Endodermal cell (in vitro differentiated cells): Measurements from ENCODE around the gene KCNJ1. TPM values are rescaled to one million over a fixed set of nuclear protein-coding genes. Genes with fewer than 3 reads are reported as not detected.

Experiments used
- DNase-seq: peaks from one replicate; pipeline ENCODE4 v3.0.0-alpha.2; 2017
- H3K27ac ChIP-seq: 2 replicates; pipeline ENCODE4 v1.5.1; 2013; ENCODE audit warnings: mild to moderate bottlenecking, low read depth, low read length, moderate library complexity
- H3K27me3 ChIP-seq: 2 replicates; pipeline ENCODE4 v1.6.1; 2013; ENCODE audit warnings: mild to moderate bottlenecking, low read length, moderate library complexity; ENCODE audit not compliant: insufficient read depth, control insufficient read depth, poor library complexity, severe bottlenecking
- H3K36me3 ChIP-seq: 2 replicates; pipeline ENCODE4 v1.7.0; 2013; ENCODE audit warnings: mild to moderate bottlenecking, low read length, moderate library complexity; ENCODE audit not compliant: control insufficient read depth, insufficient read depth
- H3K4me1 ChIP-seq: one replicate; pipeline ENCODE4 v1.7.0; 2013; ENCODE audit warnings: low read length; ENCODE audit not compliant: control insufficient read depth, insufficient read depth
- H3K4me3 ChIP-seq: 2 replicates; pipeline ENCODE4 v1.5.1; 2013; ENCODE audit warnings: mild to moderate bottlenecking, low read length, moderate library complexity
- H3K9ac ChIP-seq: 2 replicates; pipeline ENCODE4 v1.6.1; 2013; ENCODE audit warnings: mild to moderate bottlenecking, low read length, moderate library complexity; ENCODE audit not compliant: poor library complexity, severe bottlenecking; ENCODE audit errors: extremely low read depth
- H3K9me3 ChIP-seq: 2 replicates; pipeline ENCODE4 v1.6.1; 2013; ENCODE audit warnings: mild to moderate bottlenecking, low read length, moderate library complexity; ENCODE audit not compliant: control insufficient read depth
- H3K27ac Mint-ChIP-seq: 2 replicates; pipeline ENCODE4 v1.8.0; 2020; ENCODE audit warnings: mixed read lengths
- H3K27me3 Mint-ChIP-seq: 2 replicates; pipeline ENCODE4 v1.8.0; 2021; ENCODE audit warnings: mild to moderate bottlenecking, mixed read lengths; ENCODE audit not compliant: insufficient read depth
- H3K36me3 Mint-ChIP-seq: 2 replicates; pipeline ENCODE4 v1.8.0; 2020; ENCODE audit warnings: low read depth, mixed read lengths
- H3K4me1 Mint-ChIP-seq: 2 replicates; pipeline ENCODE4 v1.8.0; 2020; ENCODE audit warnings: mixed read lengths
- H3K4me3 Mint-ChIP-seq: 2 replicates; pipeline ENCODE4 v1.8.0; 2020; ENCODE audit warnings: mild to moderate bottlenecking, moderate library complexity, mixed read lengths
- H3K9me3 Mint-ChIP-seq: 2 replicates; pipeline ENCODE4 v1.8.0; 2020; ENCODE audit warnings: mild to moderate bottlenecking, mixed read lengths
- CTCF ChIP-seq: fragments of 200-600 bp; sonication (generic); conservative IDR thresholded peaks from 2 replicates; pipeline ENCODE4 v1.5.0; 2021; ENCODE audit warnings: antibody characterized with exemption, mild to moderate bottlenecking
- WGBS, 2 experiments: methylation state at CpG; one replicate each; pipeline versions ENCODE4 v1.1.5 to v1.1.7; 2013; ENCODE audit warnings: missing lambda C conversion rate in 2 of 2, mixed read lengths in 1 of 2; ENCODE audit not compliant: insufficient coverage in 1 of 2, insufficient read length in 1 of 2; 5-methylcytosine and 5-hydroxymethylcytosine counted together
- total RNA-seq, 2 donors: library from RNA; stranded (reverse); fragmentation: NEBNext Ultra II Directional in 1 of 2; extraction: Animal tissue kit (Norgen Biotek cat#: 25700) in 1 of 2; gene quantifications; 2 replicates in 1 of 2; 3 replicates in 1 of 2; pipeline ENCODE4 v1.2.1, GENCODE V29; 2021

Gene KCNJ1
- total RNA-seq, 2 donors from 2014 or later: not detected

GRCh38 chr11:128882451-128882850 is 15.4 kb upstream of the KCNJ1 start:
- 87 to 93% methylated on average over 4 to 5 of the region's 5 CpGs for WGBS, 2 experiments
- no peak overlapping the region for H3K27ac Mint-ChIP-seq
- peaks cover 16% of the 10 kb centered on the region for H3K4me1 ChIP-seq
- no peak overlapping the region for H3K4me3 ChIP-seq
- H3K9me3 Mint-ChIP-seq: no peaks in the 10 kb centered on the region
- H3K9me3 ChIP-seq: no peaks in the 10 kb centered on the region
- no peak for TF ChIP-seq CTCF
- H3K27me3 Mint-ChIP-seq: peaks cover 15% of the 10 kb centered on the region
- no peak overlapping the region for H3K4me3 Mint-ChIP-seq
- H3K27me3 ChIP-seq: peaks cover 9% of the 10 kb centered on the region
- no peak overlapping the region for H3K9ac ChIP-seq
- no peaks in the 10 kb centered on the region for H3K36me3 Mint-ChIP-seq
- no peak for DNase-seq
- H3K36me3 ChIP-seq: no peaks in the 10 kb centered on the region
- peaks cover 27% of the 10 kb centered on the region for H3K4me1 Mint-ChIP-seq
- H3K27ac ChIP-seq: no peak overlapping the region

GRCh38 chr11:128881221-128881620 is 14.1 kb upstream of the KCNJ1 start:
- Mint-ChIP-seq H3K4me1 (peaks cover 16% of the 10 kb centered on the region), H3K27me3 (peaks cover 20% of the 10 kb centered on the region), H3K9me3 (no peaks in the 10 kb centered on the region), H3K36me3 (no peaks in the 10 kb centered on the region), H3K27ac (no peak overlapping the region), H3K4me3 (no peak overlapping the region)
- H3K9ac ChIP-seq: no peak overlapping the region
- no peaks in the 10 kb centered on the region for H3K9me3 ChIP-seq
- H3K4me3 ChIP-seq: no peak overlapping the region
- 94 to 95% methylated on average over 7 to 8 of the region's 8 CpGs for whole genome bisulfite sequencing, 2 experiments
- no peak overlapping the region for H3K27ac ChIP-seq
- no peak for DNase-seq
- no peak for TF ChIP-seq CTCF
- no peaks in the 10 kb centered on the region for H3K36me3 ChIP-seq
- H3K4me1 ChIP-seq: peaks cover 7% of the 10 kb centered on the region
- peaks cover 9% of the 10 kb centered on the region for H3K27me3 ChIP-seq

- H3K9me3 Mint-ChIP-seq: no peaks in the 10 kb centered on the region
- TF ChIP-seq CTCF: no peak
- Histone ChIP-seq H3K4me1 (peaks cover 6% of the 10 kb centered on the region), H3K9ac (no peak overlapping the region), H3K9me3 (no peaks in the 10 kb centered on the region), H3K27me3 (peaks cover 9% of the 10 kb centered on the region), H3K36me3 (no peaks in the 10 kb centered on the region), H3K4me3 (no peak overlapping the region), H3K27ac (no peak overlapping the region)
- H3K36me3 Mint-ChIP-seq: no peaks in the 10 kb centered on the region
- peak; percentile 74 for DNase-seq
- 63 to 82% methylated on average over 4 to 12 of the region's 12 CpGs for WGBS, 2 experiments
- peaks cover 13% of the 10 kb centered on the region for H3K4me1 Mint-ChIP-seq
- peaks cover 17% of the 10 kb centered on the region for H3K27me3 Mint-ChIP-seq
- no peak overlapping the region for H3K4me3 Mint-ChIP-seq
- H3K27ac Mint-ChIP-seq: no peak overlapping the region
Measured at GRCh38 chr11:128879817-128880216, 12.7 kb upstream of the KCNJ1 start.
